Right ventricle myocardium inferior (tissue), 1 donor: Measurements from ENCODE around the gene TMOD2. TPM values are rescaled to one million over a fixed set of nuclear protein-coding genes. Genes with fewer than 3 reads are reported as not detected.

ENCODE experiments used
- total RNA-seq: library from RNA; stranded (reverse); fragmentation: NEBNext Ultra II Directional; extraction: Animal tissue kit (Norgen Biotek cat#: 25700); gene quantifications from one replicate; pipeline ENCODE4 v1.2.1, GENCODE V29; 2021
- donor health status: DM: no; HTN: yes; CAD: no; lungs with severe emphysema.

Gene TMOD2
- total RNA-seq, 1 donor from 2014 or later: 9.5 TPM

Other genes starting within 250 kb of the TMOD2 start
- 7.1 TPM for gene DMXL2, start 128.8 kb upstream of the TMOD2 start, total RNA-seq
- not detected for gene SCG3, start 70.1 kb upstream of the TMOD2 start, total RNA-seq
- gene LYSMD2, start 13.9 kb upstream of the TMOD2 start, total RNA-seq: 4.8 TPM
- 19.2 TPM for gene TMOD3, start 78.1 kb downstream of the TMOD2 start, total RNA-seq
- 8.5 TPM for gene LEO1, start 220.2 kb downstream of the TMOD2 start, total RNA-seq